RKO (cell line): ENCODE data around the gene ANKRD11.
A peak's percentile ranks its signal among the peaks of the same experiment; 100 is the strongest.
"Not testable (repeated sequence)": the region's sequence is repeated elsewhere in the genome, so short reads cannot be mapped to it uniquely, and the experiment has no call there.

Source experiments
- DNase-seq: peaks from one replicate; pipeline ENCODE4 v3.0.0-alpha.2; 2016; ENCODE audit warnings: low spot score

Gene ANKRD11

GRCh38 chr16:89264800-89265550, 225.4 kb downstream of the ANKRD11 start:
- no peak for DNase-seq

- DNase-seq: no peak
Observed at GRCh38 chr16:89261691-89262563, 228.4 kb downstream of the ANKRD11 start.

GRCh38 chr16:89259901-89260300, 230.5 kb downstream of the ANKRD11 start:
- not testable (repeated sequence) for DNase-seq

- DNase-seq: no peak
Observed at GRCh38 chr16:89257757-89258465, 232.4 kb downstream of the ANKRD11 start.

GRCh38 chr16:89257281-89257731, 233.1 kb downstream of the ANKRD11 start:
- no peak for DNase-seq

- peak; percentile 37 for DNase-seq
Observed at GRCh38 chr16:89256651-89257254, 233.6 kb downstream of the ANKRD11 start.

- no peak for DNase-seq
Observed at GRCh38 chr16:89253548-89254287, 236.6 kb downstream of the ANKRD11 start.

GRCh38 chr16:89248196-89248982, 242.0 kb downstream of the ANKRD11 start:
- DNase-seq: no peak

- not testable (repeated sequence) for DNase-seq
Observed at GRCh38 chr16:89247734-89248075, 242.7 kb downstream of the ANKRD11 start.

- no peak for DNase-seq
Observed at GRCh38 chr16:89246903-89247733, 243.2 kb downstream of the ANKRD11 start.

GRCh38 chr16:89246383-89246902, 243.9 kb downstream of the ANKRD11 start:
- no peak for DNase-seq

GRCh38 chr16:89244754-89245153, 245.6 kb downstream of the ANKRD11 start:
- DNase-seq: no peak

- not testable (repeated sequence) for DNase-seq
Observed at GRCh38 chr16:89244264-89244663, 246.1 kb downstream of the ANKRD11 start.

GRCh38 chr16:89243664-89244063, 246.7 kb downstream of the ANKRD11 start:
- DNase-seq: no peak

- DNase-seq: no peak
Observed at GRCh38 chr16:89242795-89243200, 247.6 kb downstream of the ANKRD11 start.

- peak; percentile 81 for DNase-seq
Observed at GRCh38 chr16:89241187-89242007, 249.0 kb downstream of the ANKRD11 start.

- DNase-seq: peak; percentile 51
Observed at GRCh38 chr16:89237733-89238132, 252.6 kb downstream of the ANKRD11 start.
